Parathyroid adenoma (tissue), 2 donors: ENCODE measurements around the gene AGPS.

Source experiments
- H2AFZ ChIP-seq: fragments of 300-600 bp; sonication (generic); one replicate; pipeline ENCODE4 v1.7.0; 2017; ENCODE audit warnings: antibody characterized with exemption, mild to moderate bottlenecking
- H3K27ac ChIP-seq: fragments of 300-600 bp; sonication (generic); one replicate; pipeline ENCODE4 v1.7.0; 2017
- H3K27me3 ChIP-seq: fragments of 300-600 bp; sonication (generic); one replicate; pipeline ENCODE4 v1.7.0; 2017; ENCODE audit warnings: low read length; ENCODE audit not compliant: control insufficient read depth, insufficient read depth
- H3K36me3 ChIP-seq: fragments of 300-600 bp; sonication (generic); one replicate; pipeline ENCODE4 v1.7.0; 2017; ENCODE audit warnings: low read length; ENCODE audit not compliant: control insufficient read depth, insufficient read depth
- H3K4me1 ChIP-seq: fragments of 300-600 bp; sonication (generic); one replicate; pipeline ENCODE4 v1.7.0; 2017; ENCODE audit warnings: control low read depth
- H3K4me2 ChIP-seq: fragments of 300-600 bp; sonication (generic); one replicate; pipeline ENCODE4 v1.7.0; 2017; ENCODE audit warnings: low read length
- H3K4me3 ChIP-seq: fragments of 300-600 bp; sonication (generic); one replicate; pipeline ENCODE4 v1.7.0; 2017; ENCODE audit warnings: low read depth, low read length
- H3K79me2 ChIP-seq: fragments of 300-600 bp; sonication (generic); one replicate; pipeline ENCODE4 v1.7.0; 2017; ENCODE audit warnings: control low read depth
- H3K9ac ChIP-seq: fragments of 300-600 bp; sonication (generic); one replicate; pipeline ENCODE4 v1.7.0; 2017; ENCODE audit warnings: mild to moderate bottlenecking
- H3K9me3 ChIP-seq: fragments of 300-600 bp; sonication (generic); one replicate; pipeline ENCODE4 v1.7.0; 2017; ENCODE audit warnings: low read length; ENCODE audit not compliant: control insufficient read depth
- CTCF ChIP-seq: fragments of 300-600 bp; sonication (generic); IDR thresholded peaks from one replicate; pipeline ENCODE4 v1.7.0; 2017; ENCODE audit warnings: antibody characterized with exemption, mild to moderate bottlenecking
- donor health status: primary hyperparathyroidism.

Gene AGPS

GRCh38 chr2:177556153-177556552 is 163.6 kb downstream of the AGPS start:
- Histone ChIP-seq H3K4me2 (no peak overlapping the region), H3K4me1 (no peaks in the 10 kb centered on the region), H3K27ac (no peak overlapping the region), H3K9ac (no peak overlapping the region), H3K9me3 (no peaks in the 10 kb centered on the region), H3K79me2 (no peaks in the 10 kb centered on the region), H2AFZ (no peak overlapping the region), H3K27me3 (no peaks in the 10 kb centered on the region), H3K4me3 (no peak overlapping the region), H3K36me3 (no peaks in the 10 kb centered on the region)
- no peak for TF ChIP-seq CTCF

- no peak for TF ChIP-seq CTCF
Observed at GRCh38 chr2:177557794-177558193, 165.2 kb downstream of the AGPS start.

GRCh38 chr2:177559638-177560037 is 167.1 kb downstream of the AGPS start:
- Histone ChIP-seq H3K79me2 (no peaks in the 10 kb centered on the region), H3K27me3 (no peaks in the 10 kb centered on the region), H2AFZ (no peak overlapping the region), H3K4me1 (no peaks in the 10 kb centered on the region), H3K36me3 (no peaks in the 10 kb centered on the region), H3K4me3 (no peak overlapping the region), H3K27ac (no peak overlapping the region), H3K9ac (no peak overlapping the region), H3K4me2 (no peak overlapping the region), H3K9me3 (no peaks in the 10 kb centered on the region)
- TF ChIP-seq CTCF, result no peak

More at GRCh38 chr2:177557794-177558193, 165.2 kb downstream of the AGPS start:
- Histone ChIP-seq H3K4me1 (no peaks in the 10 kb centered on the region), H3K27ac (no peak overlapping the region), H3K27me3 (no peaks in the 10 kb centered on the region), H2AFZ (no peak overlapping the region), H3K9me3 (no peaks in the 10 kb centered on the region), H3K4me2 (no peak overlapping the region), H3K36me3 (no peaks in the 10 kb centered on the region), H3K9ac (no peak overlapping the region), H3K79me2 (no peaks in the 10 kb centered on the region), H3K4me3 (no peak overlapping the region)

GRCh38 chr2:177568390-177568789 is 175.8 kb downstream of the AGPS start:
- H3K27ac ChIP-seq, result no peak overlapping the region

More at GRCh38 chr2:177568390-177568789, 175.8 kb downstream of the AGPS start:
- no peak overlapping the region for H3K4me3 ChIP-seq
- H3K9me3 ChIP-seq, result no peaks in the 10 kb centered on the region
- no peak overlapping the region for H3K9ac ChIP-seq
- H3K79me2 ChIP-seq, result no peaks in the 10 kb centered on the region
- H3K36me3 ChIP-seq, result no peaks in the 10 kb centered on the region
- no peak overlapping the region for H2AFZ ChIP-seq
- no peaks in the 10 kb centered on the region for H3K4me1 ChIP-seq
- no peak for TF ChIP-seq CTCF
- no peak overlapping the region for H3K4me2 ChIP-seq
- H3K27me3 ChIP-seq, result no peaks in the 10 kb centered on the region
